Keratinocyte (primary cell): ENCODE data around the gene TMBIM4. TPM values are rescaled to one million over a fixed set of nuclear protein-coding genes. Genes with fewer than 3 reads are reported as not detected.

Source experiments
- DNase-seq: peaks from one replicate; pipeline ENCODE4 v3.0.0-alpha.2; 2011; ENCODE audit warnings: low read depth, missing footprints, low spot score
- FAIRE-seq: peaks from 2 replicates; lab custom pipeline; 2011; peaks lifted over from hg19 to GRCh38; lab: Jason Lieb, UNC
- H2AFZ ChIP-seq: 2 replicates; pipeline ENCODE4 v1.6.0; 2012; ENCODE audit warnings: low read length, control low read depth, inconsistent platforms; ENCODE audit not compliant: control insufficient read depth
- H3K27ac ChIP-seq: 2 replicates; pipeline ENCODE4 v1.5.1; 2011; ENCODE audit warnings: low read length; ENCODE audit not compliant: control insufficient read depth, insufficient read depth
- H3K27me3 ChIP-seq: 3 replicates; pipeline ENCODE4 v1.6.0; 2011; ENCODE audit warnings: low read length; ENCODE audit not compliant: control insufficient read depth, insufficient read depth; ENCODE audit errors: extremely low read depth
- H3K36me3 ChIP-seq, 2 experiments: 2 replicates in 1 of 2; 3 replicates in 1 of 2; pipeline ENCODE4 v1.5.1; 2011; ENCODE audit warnings: low read length in 2 of 2, mild to moderate bottlenecking in 1 of 2; ENCODE audit not compliant: control insufficient read depth in 2 of 2, insufficient read depth in 2 of 2; ENCODE audit errors: extremely low read depth in 1 of 2
- H3K4me1 ChIP-seq: 3 replicates; pipeline ENCODE4 v1.5.1; 2011; ENCODE audit warnings: low read length; ENCODE audit not compliant: control insufficient read depth, insufficient read depth; ENCODE audit errors: extremely low read depth
- H3K4me2 ChIP-seq: 3 replicates; pipeline ENCODE4 v1.6.0; 2011; ENCODE audit warnings: low read depth, low read length; ENCODE audit not compliant: control insufficient read depth, insufficient read depth; ENCODE audit errors: extremely low read depth
- H3K4me3 ChIP-seq, 3 experiments: fragments of 200-600 bp in 1 of 3; sonication (generic) in 1 of 3; 2 replicates in 2 of 3; 3 replicates in 1 of 3; pipeline ENCODE4 v1.5.1; 2011 to 2016; ENCODE audit warnings: low read length in 3 of 3, mild to moderate bottlenecking in 3 of 3, control low read depth in 2 of 3, inconsistent platforms in 1 of 3, low read depth in 1 of 3, mixed read lengths in 1 of 3, mixed run types in 1 of 3, moderate library complexity in 1 of 3; ENCODE audit not compliant: control insufficient read depth in 2 of 3, insufficient read depth in 2 of 3; ENCODE audit errors: extremely low read depth in 1 of 3
- H3K79me2 ChIP-seq: 2 replicates; pipeline ENCODE4 v1.6.0; 2012; ENCODE audit warnings: low read length; ENCODE audit not compliant: control insufficient read depth, insufficient read depth
- H3K9ac ChIP-seq: 3 replicates; pipeline ENCODE4 v1.6.0; 2011; ENCODE audit warnings: low read length; ENCODE audit not compliant: control insufficient read depth, insufficient read depth; ENCODE audit errors: extremely low read depth
- H3K9me1 ChIP-seq: 3 replicates; pipeline ENCODE4 v1.6.0; 2011; ENCODE audit warnings: low read length; ENCODE audit not compliant: control insufficient read depth, insufficient read depth; ENCODE audit errors: extremely low read depth
- H3K9me3 ChIP-seq: 2 replicates; pipeline ENCODE4 v1.5.1; 2012; ENCODE audit warnings: low read depth, low read length; ENCODE audit not compliant: control insufficient read depth
- H4K20me1 ChIP-seq: 3 replicates; pipeline ENCODE4 v1.6.0; 2011; ENCODE audit warnings: low read length; ENCODE audit not compliant: control insufficient read depth, insufficient read depth; ENCODE audit errors: extremely low read depth
- EZH2 ChIP-seq: IDR thresholded peaks from one replicate; pipeline ENCODE4 v1.6.1; 2012; ENCODE audit warnings: inconsistent platforms, mild to moderate bottlenecking, low read length, moderate library complexity
- dilution Hi-C: fragments of 300-500 bp; cut with MboI; formaldehyde crosslinking; loops from one replicate; pipeline ENCODE4 v1.7.0; 2020; ENCODE audit warnings: low sequenced_read_pairs; ENCODE audit not compliant: extremely low pct_ligation_motif_present
- polyA plus RNA-seq, 5 experiments: library from polyadenylated mRNA; depleted of rRNA in 3 of 5; stranded (reverse) in 3 of 5; stranded (forward) in 1 of 5; unstranded in 1 of 5; fragments of >200 nt; gene quantifications; 1 replicate in 1 of 5; 2 replicates in 3 of 5; 3 replicates in 1 of 5; pipeline versions ENCODE4 v1.2.1 to v1.2.3, GENCODE V29; 2011 to 2012; ENCODE audit warnings: missing spikeins in 2 of 5, low read depth in 1 of 5, low replicate concordance in 1 of 5
- TF ChIP-seq, protein P1 (sequence below), 3 experiments: IDR thresholded peaks in 1 of 3; conservative IDR thresholded peaks in 1 of 3; optimal IDR thresholded peaks in 1 of 3; 2 replicates in 2 of 3; 3 replicates in 1 of 3; pipeline versions ENCODE3 to v1.5.1; 2011; ENCODE audit warnings: low read length in 3 of 3, mild to moderate bottlenecking in 3 of 3, moderate library complexity in 2 of 3, control low read depth in 1 of 3, inconsistent platforms in 1 of 3; ENCODE audit not compliant: insufficient read depth in 2 of 3; ENCODE audit errors: extremely low read depth in 1 of 3

The TMBIM4 gene
- polyA plus RNA-seq, 1 donor (not counting 4 experiments of a cell fraction or from before 2014, with no cell fraction given): 111 TPM

DNA sequence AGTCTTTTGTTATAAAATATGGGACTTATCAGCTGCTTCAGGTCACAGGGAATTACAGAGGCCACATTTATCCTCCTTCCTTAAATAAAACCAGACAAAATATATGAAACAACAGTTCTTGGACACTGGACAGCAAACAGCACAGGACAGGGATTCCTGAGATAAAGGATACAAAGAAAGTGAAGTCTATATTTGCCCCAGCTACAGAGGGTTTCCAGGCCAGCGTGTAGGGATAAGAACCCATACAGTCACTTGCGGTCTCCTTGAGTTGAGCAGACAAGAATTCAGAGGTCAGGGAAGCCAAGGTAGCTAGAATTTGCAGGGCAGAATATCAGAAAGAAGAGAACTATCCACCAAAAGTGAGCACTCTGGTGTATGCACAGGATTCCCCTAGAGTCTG, 30.5 kb downstream of the TMBIM4 start:
- Histone ChIP-seq H2AFZ (no peak overlapping the region), H3K79me2 (no peaks in the 10 kb centered on the region), H3K36me3 (peaks cover 5 to 17% of the 10 kb centered on the region in 2 experiments), H3K4me1 (no peaks in the 10 kb centered on the region), H3K9ac (no peak overlapping the region), H4K20me1 (no peaks in the 10 kb centered on the region), H3K4me2 (no peak overlapping the region), H3K9me1 (no peaks in the 10 kb centered on the region), H3K9me3 (peaks cover 3% of the 10 kb centered on the region), H3K27ac (no peak overlapping the region), H3K27me3 (no peaks in the 10 kb centered on the region), H3K4me3 (no peak overlapping the region)
- dilution Hi-C loops: no loop called here
- FAIRE-seq (no peak), DNase-seq (no peak)
- TF ChIP-seq, protein P1, sequence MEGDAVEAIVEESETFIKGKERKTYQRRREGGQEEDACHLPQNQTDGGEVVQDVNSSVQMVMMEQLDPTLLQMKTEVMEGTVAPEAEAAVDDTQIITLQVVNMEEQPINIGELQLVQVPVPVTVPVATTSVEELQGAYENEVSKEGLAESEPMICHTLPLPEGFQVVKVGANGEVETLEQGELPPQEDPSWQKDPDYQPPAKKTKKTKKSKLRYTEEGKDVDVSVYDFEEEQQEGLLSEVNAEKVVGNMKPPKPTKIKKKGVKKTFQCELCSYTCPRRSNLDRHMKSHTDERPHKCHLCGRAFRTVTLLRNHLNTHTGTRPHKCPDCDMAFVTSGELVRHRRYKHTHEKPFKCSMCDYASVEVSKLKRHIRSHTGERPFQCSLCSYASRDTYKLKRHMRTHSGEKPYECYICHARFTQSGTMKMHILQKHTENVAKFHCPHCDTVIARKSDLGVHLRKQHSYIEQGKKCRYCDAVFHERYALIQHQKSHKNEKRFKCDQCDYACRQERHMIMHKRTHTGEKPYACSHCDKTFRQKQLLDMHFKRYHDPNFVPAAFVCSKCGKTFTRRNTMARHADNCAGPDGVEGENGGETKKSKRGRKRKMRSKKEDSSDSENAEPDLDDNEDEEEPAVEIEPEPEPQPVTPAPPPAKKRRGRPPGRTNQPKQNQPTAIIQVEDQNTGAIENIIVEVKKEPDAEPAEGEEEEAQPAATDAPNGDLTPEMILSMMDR (optimal IDR thresholded peaks at IDR 0.05 in 1 of 3, IDR thresholded peaks at IDR 0.05 in 1 of 3, conservative IDR thresholded peaks at IDR 0.05 in 1 of 3; ENCODE audit: extremely low read depth in 1 of 3, insufficient read depth in 2 of 3, low read length in 3 of 3): no peak
- TF ChIP-seq EZH2: no peak

DNA sequence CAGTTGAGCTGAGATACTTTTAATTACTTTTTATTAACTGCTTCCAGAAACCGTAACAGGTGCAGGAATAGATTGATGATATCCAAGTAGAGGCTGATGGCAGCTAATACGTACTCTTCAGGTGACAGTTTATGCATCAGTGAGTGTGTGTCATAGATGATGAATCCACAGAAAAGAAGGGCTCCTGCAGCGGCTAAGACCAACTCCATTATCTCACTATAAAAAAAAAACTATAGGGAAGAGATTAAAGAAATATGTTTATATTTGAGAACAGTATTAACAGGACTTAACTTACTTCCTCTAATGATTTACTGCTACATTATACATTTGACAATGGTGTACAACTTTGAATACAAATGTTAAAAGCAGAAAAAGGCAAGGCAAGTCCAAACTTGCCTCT, 31.9 kb downstream of the TMBIM4 start:
- H3K9ac ChIP-seq: no peak overlapping the region
- no peaks in the 10 kb centered on the region for H3K9me1 ChIP-seq
- H3K4me2 ChIP-seq: no peak overlapping the region
- H3K79me2 ChIP-seq: no peaks in the 10 kb centered on the region
- no peak overlapping the region for H3K27ac ChIP-seq
- peaks cover 3% of the 10 kb centered on the region for H3K9me3 ChIP-seq
- peaks cover 4% of the 10 kb centered on the region for H3K4me1 ChIP-seq
- no peak overlapping the region for H2AFZ ChIP-seq
- no peak overlapping the region for H3K4me3 ChIP-seq
- H4K20me1 ChIP-seq: no peaks in the 10 kb centered on the region
- H3K36me3 ChIP-seq: peaks cover 3 to 17% of the 10 kb centered on the region in 2 experiments
- dilution Hi-C loops: no loop called here
- FAIRE-seq (no peak), DNase-seq (no peak)
- no peak for TF ChIP-seq EZH2
- TF ChIP-seq, protein P1 (optimal IDR thresholded peaks at IDR 0.05 in 1 of 3, IDR thresholded peaks at IDR 0.05 in 1 of 3, conservative IDR thresholded peaks at IDR 0.05 in 1 of 3; ENCODE audit: extremely low read depth in 1 of 3, insufficient read depth in 2 of 3, low read length in 3 of 3): no peak
- no peaks in the 10 kb centered on the region for H3K27me3 ChIP-seq
